Activated T-helper 1 cell treated with anti-CD3 and anti-CD28 coated beads, Interleukin-12 subunit alpha, Interleukin-12 subunit beta, Interleukin-2, Interleukin-4 antibody, amounts not matched to agents 30 ng/mL and 10 ng/mL and 1 ng/mL, durations not matched to agents 14 hours and 24 hours and 36 hours (primary cell): ENCODE measurements around the gene PRAMEF8. TPM values are rescaled to one million over a fixed set of nuclear protein-coding genes. Genes with fewer than 3 reads are reported as not detected.
"Not testable (repeated sequence)": the region's sequence is repeated elsewhere in the genome, so short reads cannot be mapped to it uniquely, and the experiment has no call there.

Experiments used
- DNase-seq: peaks from one replicate; pipeline ENCODE4 v3.0.0; 2021; ENCODE audit warnings: low spot score
- H3K27ac Mint-ChIP-seq: one replicate; pipeline ENCODE4 v1.8.0; 2021; ENCODE audit warnings: mild to moderate bottlenecking, mixed read lengths
- H3K27me3 Mint-ChIP-seq: one replicate; pipeline ENCODE4 v1.8.0; 2022; ENCODE audit warnings: mild to moderate bottlenecking, moderate library complexity, mixed read lengths; ENCODE audit not compliant: insufficient read depth
- H3K36me3 Mint-ChIP-seq: one replicate; pipeline ENCODE4 v1.8.0; 2021; ENCODE audit warnings: low read depth, mixed read lengths
- H3K4me1 Mint-ChIP-seq: one replicate; pipeline ENCODE4 v1.8.0; 2021; ENCODE audit warnings: low read depth, mixed read lengths
- H3K4me3 Mint-ChIP-seq: one replicate; pipeline ENCODE4 v1.8.0; 2021; ENCODE audit warnings: mild to moderate bottlenecking, moderate library complexity, mixed read lengths
- H3K9me3 Mint-ChIP-seq: one replicate; pipeline ENCODE4 v1.8.0; 2021; ENCODE audit warnings: mixed read lengths
- intact Hi-C: fragments of 100-400 bp; cut with micrococcal nuclease; formaldehyde crosslinking; loops from one replicate; pipeline ENCODE4 v1.15.1; 2024
- total RNA-seq: library from RNA; stranded (reverse); gene quantifications from 2 replicates; pipeline ENCODE4 v1.2.3, GENCODE V29; 2022

The PRAMEF8 gene
- total RNA-seq, 1 donor from 2014 or later = not detected

DNA sequence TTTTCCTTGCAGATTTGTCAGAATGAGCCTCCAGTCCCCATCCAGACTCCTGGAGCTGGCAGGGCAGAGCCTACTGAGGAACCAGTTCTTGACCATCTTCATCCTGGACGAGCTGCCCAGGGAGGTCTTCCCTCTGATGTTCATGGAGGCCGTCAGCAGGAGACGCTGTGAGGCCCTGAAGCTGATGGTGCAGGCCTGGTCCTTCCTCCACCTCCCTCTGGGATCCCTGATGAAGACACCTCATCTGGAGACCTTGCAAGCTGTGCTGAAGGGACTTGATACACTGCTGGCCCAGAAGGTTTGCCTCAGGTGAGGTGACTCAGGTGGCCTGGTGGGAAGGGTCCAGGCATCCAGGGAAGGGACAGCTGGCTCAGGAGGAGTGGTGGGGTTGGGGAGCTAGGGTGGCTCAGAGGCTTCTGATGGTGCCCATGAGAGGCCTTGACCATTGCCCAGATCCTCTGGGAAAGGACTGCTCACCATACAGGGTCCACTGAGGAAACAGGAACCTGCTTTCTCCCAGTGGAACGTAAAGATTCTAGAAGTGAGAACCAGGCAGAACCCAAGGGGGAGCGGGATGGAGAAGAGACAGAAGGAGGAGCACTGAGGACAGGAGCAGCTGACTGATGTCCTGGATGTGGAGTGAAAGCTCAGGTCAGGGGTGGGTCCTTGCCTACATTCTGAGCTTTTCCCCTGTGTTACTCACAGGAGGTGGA lies 38.9 kb downstream of the PRAMEF8 start:
- H3K9me3 Mint-ChIP-seq, DNase-seq, H3K4me3 Mint-ChIP-seq, H3K36me3 Mint-ChIP-seq, H3K27ac Mint-ChIP-seq, H3K4me1 Mint-ChIP-seq, intact Hi-C loops, H3K27me3 Mint-ChIP-seq: not testable (repeated sequence)

DNA sequence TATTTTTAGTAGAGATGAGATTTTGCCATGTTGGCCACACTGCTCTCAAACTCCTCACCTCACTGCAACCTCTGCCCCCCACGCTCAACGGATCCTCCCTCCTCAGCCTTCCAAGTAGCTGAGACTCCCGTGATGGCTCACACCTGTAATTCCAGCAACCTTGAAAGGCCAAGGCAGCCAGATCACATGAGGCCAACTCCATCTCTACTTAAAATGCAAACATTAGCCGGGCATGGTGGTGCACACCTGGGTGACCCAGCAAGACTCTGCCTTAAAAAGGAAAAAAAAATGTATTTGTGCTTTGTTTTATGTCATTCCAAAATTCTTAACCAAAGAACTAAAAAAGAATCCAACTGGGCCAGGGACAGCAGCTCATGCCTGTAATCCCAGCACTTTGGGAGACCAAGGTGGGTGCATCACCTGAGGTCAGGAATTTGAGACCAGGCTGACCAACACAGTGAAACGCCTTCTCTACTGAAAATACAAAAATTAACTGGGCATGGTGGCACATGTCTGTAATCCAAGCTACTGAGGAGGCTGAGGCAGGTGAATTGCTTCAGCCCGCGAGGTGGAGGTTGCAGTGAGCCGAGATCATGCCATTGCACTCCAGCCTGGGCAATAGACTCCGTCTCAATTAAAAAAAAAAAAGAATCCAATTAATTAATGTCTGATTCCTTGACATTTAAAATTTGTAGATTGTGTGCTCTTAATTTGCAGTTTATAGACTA lies 41.2 kb downstream of the PRAMEF8 start:
- DNase-seq, H3K27me3 Mint-ChIP-seq: not testable (repeated sequence)

DNA sequence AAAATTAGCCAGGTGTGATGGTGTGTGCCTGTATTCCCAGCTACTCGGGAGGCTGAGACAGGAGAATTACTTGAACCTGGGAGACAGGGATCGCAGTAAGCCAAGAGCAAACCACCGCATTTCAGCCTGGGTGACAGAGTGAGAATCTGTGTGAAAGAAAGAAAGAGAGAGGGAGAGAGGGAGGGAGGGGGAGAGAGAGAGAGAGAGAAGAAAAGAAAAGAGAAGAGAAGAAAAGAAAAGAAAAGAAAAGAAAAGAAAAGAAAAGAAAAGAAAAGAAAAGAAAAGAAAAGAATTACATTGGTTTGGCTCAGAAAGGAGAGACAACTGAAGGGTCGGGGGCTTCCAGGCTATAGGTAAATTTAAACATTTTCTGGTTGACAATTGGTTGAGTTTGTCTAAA lies 45.3 kb downstream of the PRAMEF8 start:
- H3K4me3 Mint-ChIP-seq, H3K9me3 Mint-ChIP-seq, H3K4me1 Mint-ChIP-seq, H3K27ac Mint-ChIP-seq, intact Hi-C loops, H3K36me3 Mint-ChIP-seq, DNase-seq, H3K27me3 Mint-ChIP-seq: not testable (repeated sequence)

More for the DNA sequence above, 41.2 kb downstream of the PRAMEF8 start:
- H3K9me3 Mint-ChIP-seq, intact Hi-C loops, H3K36me3 Mint-ChIP-seq, H3K4me3 Mint-ChIP-seq, H3K4me1 Mint-ChIP-seq, H3K27ac Mint-ChIP-seq: not testable (repeated sequence)

DNA sequence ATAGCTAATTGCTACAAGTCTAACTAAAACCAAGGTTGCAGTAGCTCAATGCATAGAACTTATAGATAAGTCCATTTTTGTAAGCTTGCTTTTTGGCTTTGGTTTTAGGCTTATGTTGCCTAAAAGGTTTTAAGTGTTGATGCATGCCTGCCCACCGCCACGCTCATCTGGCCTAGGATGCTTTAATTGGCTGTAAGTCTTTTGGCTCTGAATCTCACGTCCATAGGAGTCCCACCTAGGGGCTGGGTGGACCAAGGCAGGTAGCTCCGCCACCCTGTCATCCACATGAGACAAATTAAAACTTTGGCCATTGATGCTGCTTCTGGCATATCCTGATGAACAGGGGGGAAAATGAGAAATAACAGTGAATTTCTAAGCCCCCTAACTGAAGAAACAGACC lies 47.4 kb downstream of the PRAMEF8 start:
- H3K9me3 Mint-ChIP-seq, H3K36me3 Mint-ChIP-seq, H3K27me3 Mint-ChIP-seq, intact Hi-C loops, H3K27ac Mint-ChIP-seq, H3K4me1 Mint-ChIP-seq, DNase-seq, H3K4me3 Mint-ChIP-seq: not testable (repeated sequence)

DNA sequence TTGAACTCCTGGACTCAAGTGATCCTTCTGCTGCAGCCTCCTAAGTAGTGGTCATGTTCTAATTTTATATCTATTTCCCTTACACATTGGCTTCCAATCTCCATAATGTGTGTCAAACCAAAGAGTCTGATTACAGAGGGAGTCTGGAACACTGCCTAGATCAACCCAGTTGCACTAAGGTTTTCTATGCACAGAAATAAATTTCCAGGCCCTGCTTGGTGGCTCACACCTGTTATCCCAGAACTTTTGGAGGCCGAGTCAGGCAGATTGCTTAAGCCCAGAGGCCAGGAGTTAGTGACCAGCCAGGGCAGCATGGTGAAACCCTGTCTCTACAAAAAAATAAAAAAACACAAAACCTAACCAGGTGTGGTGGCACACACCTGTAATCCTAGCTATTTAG lies 50.9 kb downstream of the PRAMEF8 start:
- H3K27me3 Mint-ChIP-seq, H3K4me3 Mint-ChIP-seq, H3K27ac Mint-ChIP-seq, DNase-seq, H3K4me1 Mint-ChIP-seq, H3K36me3 Mint-ChIP-seq, H3K9me3 Mint-ChIP-seq, intact Hi-C loops: not testable (repeated sequence)

DNA sequence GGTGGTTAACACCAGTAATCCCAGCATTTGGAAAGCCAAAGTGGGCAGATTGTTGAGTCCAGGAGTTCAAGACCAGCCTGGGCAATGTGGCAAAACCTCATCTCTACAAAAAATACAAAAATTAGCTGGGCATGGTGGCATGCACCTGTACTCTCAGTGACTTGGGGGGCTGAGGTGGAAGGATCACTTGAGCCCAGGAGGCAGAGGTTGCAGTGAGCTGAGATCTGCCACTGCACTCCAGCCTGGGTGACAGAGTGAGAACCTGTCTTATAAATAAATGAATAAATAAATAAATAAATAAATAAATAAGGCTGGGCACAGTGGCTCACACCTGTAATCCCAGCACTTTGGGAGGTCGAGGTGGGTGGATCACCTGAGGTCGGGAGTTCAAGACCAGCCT lies 52.9 kb downstream of the PRAMEF8 start:
- H3K4me3 Mint-ChIP-seq, H3K9me3 Mint-ChIP-seq, H3K4me1 Mint-ChIP-seq, DNase-seq, H3K36me3 Mint-ChIP-seq, H3K27me3 Mint-ChIP-seq, intact Hi-C loops, H3K27ac Mint-ChIP-seq: not testable (repeated sequence)

Other genes starting within 250 kb of the PRAMEF8 start
- not detected in 2 replicates for gene PRAMEF27, start 228.6 kb downstream of the PRAMEF8 start, total RNA-seq
- gene HNRNPCL3, start 224.4 kb downstream of the PRAMEF8 start, total RNA-seq = not detected in 2 replicates
- gene PRAMEF25, start 214.4 kb downstream of the PRAMEF8 start, total RNA-seq = not detected in 2 replicates
- gene HNRNPCL2, start 168.3 kb downstream of the PRAMEF8 start, total RNA-seq = not detected in 2 replicates
- gene PRAMEF26, start 129.1 kb downstream of the PRAMEF8 start, total RNA-seq = not detected in 2 replicates
- gene HNRNPCL4, start 119.5 kb downstream of the PRAMEF8 start, total RNA-seq = not detected in 2 replicates
- gene PRAMEF9, start 113.3 kb downstream of the PRAMEF8 start, total RNA-seq = not detected in 2 replicates
- gene PRAMEF13, start 83.7 kb downstream of the PRAMEF8 start, total RNA-seq = not detected in 2 replicates
- not detected in 2 replicates for gene PRAMEF18, start 59.0 kb downstream of the PRAMEF8 start, total RNA-seq
- not detected in 2 replicates for gene PRAMEF5, start 30.9 kb downstream of the PRAMEF8 start, total RNA-seq
- gene PRAMEF33, start 18.4 kb upstream of the PRAMEF8 start, total RNA-seq = not detected in 2 replicates
- gene PRAMEF15, start 30.4 kb upstream of the PRAMEF8 start, total RNA-seq = not detected in 2 replicates
- gene PRAMEF14, start 62.0 kb upstream of the PRAMEF8 start, total RNA-seq = not detected in 2 replicates
- gene PRAMEF19, start 86.8 kb upstream of the PRAMEF8 start, total RNA-seq = not detected in 2 replicates
- gene PRAMEF17, start 104.5 kb upstream of the PRAMEF8 start, total RNA-seq = not detected in 2 replicates
- gene PRAMEF20, start 125.3 kb upstream of the PRAMEF8 start, total RNA-seq = not detected in 2 replicates
- not detected in 2 replicates for gene LRRC38, start 228.9 kb upstream of the PRAMEF8 start, total RNA-seq